ENCODE results near the gene ZNF583.

DNA sequence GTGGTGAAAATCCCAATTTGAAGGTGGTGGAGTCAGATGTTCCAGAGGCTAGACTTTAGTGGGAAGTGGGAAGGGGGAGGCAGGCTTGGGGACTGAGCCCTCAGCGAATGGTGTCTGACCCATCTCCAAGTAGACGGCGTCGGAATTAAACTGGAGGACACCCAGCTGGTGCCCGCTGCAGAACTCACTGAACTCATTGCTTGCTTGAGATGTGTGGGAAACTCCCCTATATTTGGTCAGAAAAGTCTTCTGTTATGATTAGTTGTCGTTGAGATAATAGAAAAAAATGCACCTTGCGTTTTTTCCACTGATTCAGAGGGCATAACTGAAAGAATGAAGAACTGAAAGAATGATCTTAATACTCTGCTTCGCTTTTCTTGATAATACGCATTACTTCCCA lies 871 bp upstream of the ZNF583 start:
- TF ChIP-seq, protein P1, sequence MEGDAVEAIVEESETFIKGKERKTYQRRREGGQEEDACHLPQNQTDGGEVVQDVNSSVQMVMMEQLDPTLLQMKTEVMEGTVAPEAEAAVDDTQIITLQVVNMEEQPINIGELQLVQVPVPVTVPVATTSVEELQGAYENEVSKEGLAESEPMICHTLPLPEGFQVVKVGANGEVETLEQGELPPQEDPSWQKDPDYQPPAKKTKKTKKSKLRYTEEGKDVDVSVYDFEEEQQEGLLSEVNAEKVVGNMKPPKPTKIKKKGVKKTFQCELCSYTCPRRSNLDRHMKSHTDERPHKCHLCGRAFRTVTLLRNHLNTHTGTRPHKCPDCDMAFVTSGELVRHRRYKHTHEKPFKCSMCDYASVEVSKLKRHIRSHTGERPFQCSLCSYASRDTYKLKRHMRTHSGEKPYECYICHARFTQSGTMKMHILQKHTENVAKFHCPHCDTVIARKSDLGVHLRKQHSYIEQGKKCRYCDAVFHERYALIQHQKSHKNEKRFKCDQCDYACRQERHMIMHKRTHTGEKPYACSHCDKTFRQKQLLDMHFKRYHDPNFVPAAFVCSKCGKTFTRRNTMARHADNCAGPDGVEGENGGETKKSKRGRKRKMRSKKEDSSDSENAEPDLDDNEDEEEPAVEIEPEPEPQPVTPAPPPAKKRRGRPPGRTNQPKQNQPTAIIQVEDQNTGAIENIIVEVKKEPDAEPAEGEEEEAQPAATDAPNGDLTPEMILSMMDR (IDR thresholded peaks at IDR 0.05) = no peak
- TF ChIP-seq POLR2A (IDR thresholded peaks at IDR 0.05) = no peak

Measured in heart left ventricle (tissue), 13 donors.